Spleen (tissue), 7 donors: ENCODE data around the gene LPP.

Experiments used
- POLR2A ChIP-seq, 3 donors: fragments of 450-650 bp; IDR thresholded peaks; one replicate each; pipeline ENCODE4 v1.5.1; 2017; ENCODE audit warnings: antibody characterized with exemption in 3 of 3, mild to moderate bottlenecking in 1 of 3
- TF ChIP-seq, protein P1 (sequence below), 11 experiments: fragments of 200-600 bp in 7 of 11; fragments of 450-650 bp in 4 of 11; sonication (generic) in 4 of 11; IDR thresholded peaks in 8 of 11; conservative IDR thresholded peaks in 3 of 11; 1 replicate in 7 of 11; 2 replicates in 4 of 11; pipeline versions ENCODE4 v1.4.0 to v1.8.0; 2016 to 2021; ENCODE audit warnings: antibody characterized with exemption in 11 of 11, inconsistent platforms in 4 of 11, mild to moderate bottlenecking in 1 of 11
- donor health status: DM: no; HTN: no; CAD: no; lungs with moderate emphysema.
- donor health status: DM: no; HTN: no; CAD: no.
- donor health status: DM: no; HTN: no; CAD: no.

DNA sequence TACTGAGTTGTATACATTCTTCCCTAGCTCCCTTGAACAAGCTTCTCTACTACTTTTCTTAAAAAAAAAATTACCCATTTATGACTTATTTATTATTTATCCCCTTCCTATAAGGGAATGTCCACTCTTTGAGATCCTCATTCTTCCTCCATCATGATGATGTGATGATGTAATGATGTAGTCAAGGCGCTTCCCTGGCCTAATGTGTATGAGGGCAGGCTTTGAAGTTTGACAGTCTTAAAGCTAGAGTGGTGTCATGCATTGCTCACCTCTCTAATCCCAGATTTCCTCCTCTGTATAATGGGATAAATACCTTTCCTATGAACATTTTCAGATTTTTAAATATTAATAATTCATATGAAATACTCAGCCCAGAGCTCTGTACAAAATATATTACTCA lies 531.8 kb downstream of the LPP start:
- TF ChIP-seq, protein P1, sequence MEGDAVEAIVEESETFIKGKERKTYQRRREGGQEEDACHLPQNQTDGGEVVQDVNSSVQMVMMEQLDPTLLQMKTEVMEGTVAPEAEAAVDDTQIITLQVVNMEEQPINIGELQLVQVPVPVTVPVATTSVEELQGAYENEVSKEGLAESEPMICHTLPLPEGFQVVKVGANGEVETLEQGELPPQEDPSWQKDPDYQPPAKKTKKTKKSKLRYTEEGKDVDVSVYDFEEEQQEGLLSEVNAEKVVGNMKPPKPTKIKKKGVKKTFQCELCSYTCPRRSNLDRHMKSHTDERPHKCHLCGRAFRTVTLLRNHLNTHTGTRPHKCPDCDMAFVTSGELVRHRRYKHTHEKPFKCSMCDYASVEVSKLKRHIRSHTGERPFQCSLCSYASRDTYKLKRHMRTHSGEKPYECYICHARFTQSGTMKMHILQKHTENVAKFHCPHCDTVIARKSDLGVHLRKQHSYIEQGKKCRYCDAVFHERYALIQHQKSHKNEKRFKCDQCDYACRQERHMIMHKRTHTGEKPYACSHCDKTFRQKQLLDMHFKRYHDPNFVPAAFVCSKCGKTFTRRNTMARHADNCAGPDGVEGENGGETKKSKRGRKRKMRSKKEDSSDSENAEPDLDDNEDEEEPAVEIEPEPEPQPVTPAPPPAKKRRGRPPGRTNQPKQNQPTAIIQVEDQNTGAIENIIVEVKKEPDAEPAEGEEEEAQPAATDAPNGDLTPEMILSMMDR (IDR thresholded peaks at IDR 0.05 in 8 of 11, conservative IDR thresholded peaks at IDR 0.05 in 3 of 11) = no peak
- TF ChIP-seq POLR2A (IDR thresholded peaks at IDR 0.05) = no peak
